ENCODE measurements around the gene PANK2.
"Not testable (repeated sequence)": the region's sequence is repeated elsewhere in the genome, so short reads cannot be mapped to it uniquely, and the experiment has no call there.

PANK2 gene

GRCh38 chr20:3925899-3926638, 36.9 kb downstream of the PANK2 start:
- no peak for DNase-seq (ENCODE audit: low spot score)
- FAIRE-seq, result no peak

GRCh38 chr20:3927486-3928291, 38.5 kb downstream of the PANK2 start:
- FAIRE-seq (no peak), DNase-seq (ENCODE audit: low spot score) (no peak)

- DNase-seq (ENCODE audit: low spot score), result no peak
- FAIRE-seq, result no peak
Measured at GRCh38 chr20:3929713-3930060, 40.5 kb downstream of the PANK2 start.

- FAIRE-seq (no peak), DNase-seq (ENCODE audit: low spot score) (no peak)
Measured at GRCh38 chr20:3930265-3931206, 41.3 kb downstream of the PANK2 start.

GRCh38 chr20:3931664-3932063, 42.5 kb downstream of the PANK2 start:
- DNase-seq (ENCODE audit: low spot score) (no peak), FAIRE-seq (no peak)

GRCh38 chr20:3932277-3932676, 43.1 kb downstream of the PANK2 start:
- DNase-seq (ENCODE audit: low spot score) (no peak), FAIRE-seq (no peak)

GRCh38 chr20:3932681-3933080, 43.5 kb downstream of the PANK2 start:
- DNase-seq (ENCODE audit: low spot score), result no peak
- FAIRE-seq, result no peak

- FAIRE-seq, result no peak
Measured at GRCh38 chr20:3933218-3933617, 44.0 kb downstream of the PANK2 start.

GRCh38 chr20:3934624-3935023, 45.4 kb downstream of the PANK2 start:
- no peak for DNase-seq (ENCODE audit: low spot score)
- no peak for FAIRE-seq

More at GRCh38 chr20:3933218-3933617, 44.0 kb downstream of the PANK2 start:
- DNase-seq (ENCODE audit: low spot score), result no peak

GRCh38 chr20:3935295-3935955, 46.2 kb downstream of the PANK2 start:
- no peak for DNase-seq (ENCODE audit: low spot score)
- no peak for FAIRE-seq

GRCh38 chr20:3935956-3936340, 46.8 kb downstream of the PANK2 start:
- FAIRE-seq (no peak), DNase-seq (ENCODE audit: low spot score) (peak; percentile 8)

GRCh38 chr20:3937618-3938017, 48.4 kb downstream of the PANK2 start:
- FAIRE-seq (no peak), DNase-seq (ENCODE audit: low spot score) (no peak)

GRCh38 chr20:3940905-3941304, 51.7 kb downstream of the PANK2 start:
- no peak for FAIRE-seq

GRCh38 chr20:3946666-3947065, 57.5 kb downstream of the PANK2 start:
- not testable (repeated sequence) for FAIRE-seq; DNase-seq (ENCODE audit: low spot score)

More at GRCh38 chr20:3940905-3941304, 51.7 kb downstream of the PANK2 start:
- no peak for DNase-seq (ENCODE audit: low spot score)

GRCh38 chr20:3964719-3965118, 75.5 kb downstream of the PANK2 start:
- no peak for FAIRE-seq
- DNase-seq (ENCODE audit: low spot score), result no peak

GRCh38 chr20:3966571-3966970, 77.4 kb downstream of the PANK2 start:
- no peak for DNase-seq (ENCODE audit: low spot score)
- no peak for FAIRE-seq

- DNase-seq (ENCODE audit: low spot score) (no peak), FAIRE-seq (no peak)
Measured at GRCh38 chr20:3970016-3970415, 80.8 kb downstream of the PANK2 start.

- FAIRE-seq, result no peak
- DNase-seq (ENCODE audit: low spot score), result no peak
Measured at GRCh38 chr20:3971145-3971544, 82.0 kb downstream of the PANK2 start.

GRCh38 chr20:3972161-3972560, 83.0 kb downstream of the PANK2 start:
- no peak for FAIRE-seq
- DNase-seq (ENCODE audit: low spot score), result no peak

- not testable (repeated sequence) for FAIRE-seq; DNase-seq (ENCODE audit: low spot score)
Measured at GRCh38 chr20:3972631-3973030, 83.4 kb downstream of the PANK2 start.

GRCh38 chr20:3973705-3974104, 84.5 kb downstream of the PANK2 start:
- no peak for DNase-seq (ENCODE audit: low spot score)

More at GRCh38 chr20:3973705-3974104, 84.5 kb downstream of the PANK2 start:
- FAIRE-seq, result no peak

Data from RCC 7860 (cell line).